Stimulated activated CD8-positive, alpha-beta memory T cell treated with anti-CD3 and anti-CD28 coated beads, Interleukin-12 subunit alpha, Interleukin-12 subunit beta, amount 100 ng/mL, for 24 hours (primary cell): ENCODE measurements around the gene INCA1.

Experiments used
- DNase-seq: peaks from one replicate; pipeline ENCODE4 v3.0.0-alpha.2; 2020; ENCODE audit errors: extremely low read depth

The INCA1 gene

GRCh38 chr17:4948166-4948930 lies 49.0 kb downstream of the INCA1 start, which contains the start of gene PFN1:
Gene PFN1, minus strand, starts transcription at chr17:4948530. Its CDS starts 136 bp downstream, at chr17:4948394.
- DNase-seq, result peak; percentile 82

GRCh38 chr17:4947411-4948165 lies 49.7 kb downstream of the INCA1 start:
- DNase-seq, result no peak

- no peak for DNase-seq
Observed at GRCh38 chr17:4947010-4947410, 50.3 kb downstream of the INCA1 start.

- no peak for DNase-seq
Observed at GRCh38 chr17:4946312-4946976, 50.9 kb downstream of the INCA1 start.

- no peak for DNase-seq
Observed at GRCh38 chr17:4945944-4946280, 51.4 kb downstream of the INCA1 start.

GRCh38 chr17:4945176-4945943 lies 52.0 kb downstream of the INCA1 start:
- peak; percentile 70 for DNase-seq

GRCh38 chr17:4944554-4945175 lies 52.7 kb downstream of the INCA1 start:
- DNase-seq, result no peak

- no peak for DNase-seq
Observed at GRCh38 chr17:4944163-4944553, 53.2 kb downstream of the INCA1 start.

GRCh38 chr17:4942760-4943508 lies 54.4 kb downstream of the INCA1 start:
- DNase-seq, result no peak

GRCh38 chr17:4941319-4941610 lies 56.1 kb downstream of the INCA1 start:
- no peak for DNase-seq

- DNase-seq, result no peak
Observed at GRCh38 chr17:4940555-4941318, 56.6 kb downstream of the INCA1 start.

GRCh38 chr17:4939796-4940554 lies 57.3 kb downstream of the INCA1 start, which contains the start of the genes RNF167 and SLC25A11:
Gene RNF167, plus strand, starts transcription at chr17:4940268. Its CDS starts 642 bp downstream, at chr17:4940910.
Gene SLC25A11, minus strand, starts transcription at chr17:4940046. Its CDS starts 136 bp downstream, at chr17:4939910.
- peak; percentile 84 for DNase-seq

GRCh38 chr17:4939546-4939795 lies 57.9 kb downstream of the INCA1 start:
- no peak for DNase-seq

GRCh38 chr17:4938688-4939545 lies 58.4 kb downstream of the INCA1 start:
- no peak for DNase-seq
